ENCODE results near the gene TRAF5.

The TRAF5 gene

GRCh38 chr1:211328084-211328694 is 1.6 kb downstream of the TRAF5 start:
- FAIRE-seq, result no peak

- FAIRE-seq, result no peak
Measured at GRCh38 chr1:211328866-211329475, 2.3 kb downstream of the TRAF5 start.

- FAIRE-seq, result no peak
Measured at GRCh38 chr1:211329764-211330201, 3.1 kb downstream of the TRAF5 start.

GRCh38 chr1:211330282-211330936 is 3.8 kb downstream of the TRAF5 start:
- no peak for FAIRE-seq

GRCh38 chr1:211331011-211331709 is 4.5 kb downstream of the TRAF5 start:
- no peak for FAIRE-seq

GRCh38 chr1:211332036-211332616 is 5.5 kb downstream of the TRAF5 start:
- FAIRE-seq, result no peak

- no peak for FAIRE-seq
Measured at GRCh38 chr1:211332830-211333229, 6.2 kb downstream of the TRAF5 start.

- FAIRE-seq, result no peak
Measured at GRCh38 chr1:211333906-211334305, 7.3 kb downstream of the TRAF5 start.

- FAIRE-seq, result no peak
Measured at GRCh38 chr1:211334986-211335385, 8.4 kb downstream of the TRAF5 start.

- FAIRE-seq, result no peak
Measured at GRCh38 chr1:211335522-211336157, 9.0 kb downstream of the TRAF5 start.

GRCh38 chr1:211336161-211336560 is 9.5 kb downstream of the TRAF5 start:
- FAIRE-seq, result no peak

GRCh38 chr1:211336775-211337174 is 10.1 kb downstream of the TRAF5 start:
- no peak for FAIRE-seq

GRCh38 chr1:211337430-211338223 is 11.0 kb downstream of the TRAF5 start:
- FAIRE-seq, result no peak

GRCh38 chr1:211338224-211338620 is 11.6 kb downstream of the TRAF5 start:
- FAIRE-seq, result no peak

GRCh38 chr1:211339631-211340041 is 13.0 kb downstream of the TRAF5 start:
- FAIRE-seq, result no peak

GRCh38 chr1:211340622-211341507 is 14.2 kb downstream of the TRAF5 start:
- no peak for FAIRE-seq

- no peak for FAIRE-seq
Measured at GRCh38 chr1:211341999-211342398, 15.4 kb downstream of the TRAF5 start.

GRCh38 chr1:211343607-211344006 is 17.0 kb downstream of the TRAF5 start:
- no peak for FAIRE-seq

- no peak for FAIRE-seq
Measured at GRCh38 chr1:211344152-211344618, 17.6 kb downstream of the TRAF5 start.

- no peak for FAIRE-seq
Measured at GRCh38 chr1:211345719-211346118, 19.1 kb downstream of the TRAF5 start.
